ENCODE data around the gene CALR. TPM values are rescaled to one million over a fixed set of nuclear protein-coding genes. Genes with fewer than 3 reads are reported as not detected.

CALR gene
- polyA plus RNA-seq, 1 of the 3 experiments (the other 2 are of a cell fraction): 1,334 TPM

- TF ChIP-seq, protein P1, sequence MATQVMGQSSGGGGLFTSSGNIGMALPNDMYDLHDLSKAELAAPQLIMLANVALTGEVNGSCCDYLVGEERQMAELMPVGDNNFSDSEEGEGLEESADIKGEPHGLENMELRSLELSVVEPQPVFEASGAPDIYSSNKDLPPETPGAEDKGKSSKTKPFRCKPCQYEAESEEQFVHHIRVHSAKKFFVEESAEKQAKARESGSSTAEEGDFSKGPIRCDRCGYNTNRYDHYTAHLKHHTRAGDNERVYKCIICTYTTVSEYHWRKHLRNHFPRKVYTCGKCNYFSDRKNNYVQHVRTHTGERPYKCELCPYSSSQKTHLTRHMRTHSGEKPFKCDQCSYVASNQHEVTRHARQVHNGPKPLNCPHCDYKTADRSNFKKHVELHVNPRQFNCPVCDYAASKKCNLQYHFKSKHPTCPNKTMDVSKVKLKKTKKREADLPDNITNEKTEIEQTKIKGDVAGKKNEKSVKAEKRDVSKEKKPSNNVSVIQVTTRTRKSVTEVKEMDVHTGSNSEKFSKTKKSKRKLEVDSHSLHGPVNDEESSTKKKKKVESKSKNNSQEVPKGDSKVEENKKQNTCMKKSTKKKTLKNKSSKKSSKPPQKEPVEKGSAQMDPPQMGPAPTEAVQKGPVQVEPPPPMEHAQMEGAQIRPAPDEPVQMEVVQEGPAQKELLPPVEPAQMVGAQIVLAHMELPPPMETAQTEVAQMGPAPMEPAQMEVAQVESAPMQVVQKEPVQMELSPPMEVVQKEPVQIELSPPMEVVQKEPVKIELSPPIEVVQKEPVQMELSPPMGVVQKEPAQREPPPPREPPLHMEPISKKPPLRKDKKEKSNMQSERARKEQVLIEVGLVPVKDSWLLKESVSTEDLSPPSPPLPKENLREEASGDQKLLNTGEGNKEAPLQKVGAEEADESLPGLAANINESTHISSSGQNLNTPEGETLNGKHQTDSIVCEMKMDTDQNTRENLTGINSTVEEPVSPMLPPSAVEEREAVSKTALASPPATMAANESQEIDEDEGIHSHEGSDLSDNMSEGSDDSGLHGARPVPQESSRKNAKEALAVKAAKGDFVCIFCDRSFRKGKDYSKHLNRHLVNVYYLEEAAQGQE (IDR thresholded peaks at IDR 0.05; ENCODE audit: low read depth, low read length): no peak
- TF ChIP-seq FOXJ3 (CRISPR knock-in tag; IDR thresholded peaks at IDR 0.05): no peak
These were observed 5.8 kb downstream of the CALR start (continued) for GRCh38 chr19:12944104-12944674.

GRCh38 chr19:12945479-12946091 lies 7.2 kb downstream of the CALR start, which contains the start of gene RAD23A:
RAD23A (plus strand) TSS chr19:12945862; CDS start chr19:12945949, 87 bp downstream.
- H3K4me3 ChIP-seq (ENCODE audit: low read depth in 2 of 2, low read length in 1 of 2): peak within 1 kb of the TSS; percentile 66 to 73
- 4% methylated on average over 12 of the region's 62 CpGs for WGBS (ENCODE audit: low lambda C conversion rate)
- peaks cover 16% of the 10 kb centered on the region for H4K20me1 ChIP-seq (ENCODE audit: insufficient read depth)
- TF ChIP-seq MXI1 (IDR thresholded peaks at IDR 0.05; ENCODE audit: low read depth, low read length) (peak; percentile 77), NRF1 (IDR thresholded peaks at IDR 0.05; ENCODE audit: low read depth, low read length) (peak; percentile 98), YY1 (IDR thresholded peaks at IDR 0.05; ENCODE audit: low read depth) (peak; percentile 94), TEAD4 (IDR thresholded peaks at IDR 0.05; ENCODE audit: borderline replicate concordance, insufficient read depth) (no peak), PBX3 (IDR thresholded peaks at IDR 0.05) (peak; percentile 61), ZBTB33 (IDR thresholded peaks at IDR 0.05; ENCODE audit: borderline replicate concordance, low read depth) (no peak; the same call in 1 of the 2 replicates), FOXJ3 (CRISPR knock-in tag; IDR thresholded peaks at IDR 0.05) (peak; percentile 38; the same call in 1 of the 2 replicates), GABPA (IDR thresholded peaks at IDR 0.05; ENCODE audit: low read depth) (peak; percentile 83), RXRA (IDR thresholded peaks at IDR 0.05; ENCODE audit: borderline replicate concordance, low read depth) (no peak), SMC3 (IDR thresholded peaks at IDR 0.05; ENCODE audit: low read depth, low read length) (no peak), ELF1 (IDR thresholded peaks at IDR 0.05) (peak; percentile 66; the same call in 1 of the 2 replicates), RCOR1 (IDR thresholded peaks at IDR 0.05; ENCODE audit: low read length) (peak; percentile 53; the same call in 1 of the 2 replicates), USF2 (IDR thresholded peaks at IDR 0.05; ENCODE audit: borderline replicate concordance, low read depth, low read length) (peak; percentile 93), USF1 (IDR thresholded peaks at IDR 0.05; ENCODE audit: borderline replicate concordance, low read depth) (peak; percentile 97), JUND (IDR thresholded peaks at IDR 0.05) (no peak; the same call in 1 of the 2 replicates)
- TF ChIP-seq, protein P2, sequence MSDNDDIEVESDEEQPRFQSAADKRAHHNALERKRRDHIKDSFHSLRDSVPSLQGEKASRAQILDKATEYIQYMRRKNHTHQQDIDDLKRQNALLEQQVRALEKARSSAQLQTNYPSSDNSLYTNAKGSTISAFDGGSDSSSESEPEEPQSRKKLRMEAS (IDR thresholded peaks at IDR 0.05; ENCODE audit: low read depth): peak; percentile 83; the same call in 1 of the 2 replicates
- TF ChIP-seq, protein P3, sequence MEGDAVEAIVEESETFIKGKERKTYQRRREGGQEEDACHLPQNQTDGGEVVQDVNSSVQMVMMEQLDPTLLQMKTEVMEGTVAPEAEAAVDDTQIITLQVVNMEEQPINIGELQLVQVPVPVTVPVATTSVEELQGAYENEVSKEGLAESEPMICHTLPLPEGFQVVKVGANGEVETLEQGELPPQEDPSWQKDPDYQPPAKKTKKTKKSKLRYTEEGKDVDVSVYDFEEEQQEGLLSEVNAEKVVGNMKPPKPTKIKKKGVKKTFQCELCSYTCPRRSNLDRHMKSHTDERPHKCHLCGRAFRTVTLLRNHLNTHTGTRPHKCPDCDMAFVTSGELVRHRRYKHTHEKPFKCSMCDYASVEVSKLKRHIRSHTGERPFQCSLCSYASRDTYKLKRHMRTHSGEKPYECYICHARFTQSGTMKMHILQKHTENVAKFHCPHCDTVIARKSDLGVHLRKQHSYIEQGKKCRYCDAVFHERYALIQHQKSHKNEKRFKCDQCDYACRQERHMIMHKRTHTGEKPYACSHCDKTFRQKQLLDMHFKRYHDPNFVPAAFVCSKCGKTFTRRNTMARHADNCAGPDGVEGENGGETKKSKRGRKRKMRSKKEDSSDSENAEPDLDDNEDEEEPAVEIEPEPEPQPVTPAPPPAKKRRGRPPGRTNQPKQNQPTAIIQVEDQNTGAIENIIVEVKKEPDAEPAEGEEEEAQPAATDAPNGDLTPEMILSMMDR (IDR thresholded peaks at IDR 0.05): no peak

More at GRCh38 chr19:12945479-12946091, 7.2 kb downstream of the CALR start, which contains the start of gene RAD23A:
- DNase-seq: peak; percentile 95
- no peaks in the 10 kb centered on the region for H3K9me3 ChIP-seq
- ChIA-PET CTCF (interaction anchor here (0.9 kb wide), 1 partner anchor 20 kb away, joined by 6 read pairs; no protein-coding TSS in a partner anchor), POLR2A (interaction anchor here (0.6 to 1.5 kb wide), 7 partner anchors 8 to 223 kb away, joined by 3 to 13 read pairs (median 4); partner anchors contain the start of genes CALR, FARSA and GCDH)
- H2AFZ ChIP-seq (ENCODE audit: low read depth): no peak within 1 kb of the TSS
- peaks cover 51 to 64% of the 10 kb centered on the region in 2 experiments for H3K36me3 ChIP-seq (replicated peaks in 1 of 2; ENCODE audit: control insufficient read depth in 1 of 2, insufficient read depth in 2 of 2, low read length in 1 of 2)
- H3K4me2 ChIP-seq: peak within 1 kb of the TSS; percentile 89
- peaks cover 65% of the 10 kb centered on the region for H3K79me2 ChIP-seq (ENCODE audit: insufficient read depth)
- H3K27ac ChIP-seq (ENCODE audit: low read depth in 2 of 2, low read length in 1 of 2): peak within 1 kb of the TSS; percentile 87 to 92
- no peaks in the 10 kb centered on the region for H3K27me3 ChIP-seq (ENCODE audit: insufficient read depth)
- H3F3A ChIP-seq (replicated peaks; ENCODE audit: insufficient read depth): peaks cover 53% of the 10 kb centered on the region
- H3K4me1 ChIP-seq (ENCODE audit: control insufficient read depth in 1 of 2, insufficient read depth in 2 of 2, low read depth in 1 of 2, low read length in 1 of 2): peaks cover 3 to 25% of the 10 kb centered on the region in 2 experiments; a peak in 3 of 4 replicates
- H3K9me2 ChIP-seq: no peaks in the 10 kb centered on the region
- H3K9ac ChIP-seq: peak within 1 kb of the TSS; percentile 90

Data from SK-N-SH (cell line).